Activated B cell treated with CpG ODN at 0.5 μM for 24 hours (primary cell): ENCODE data around the gene FAM216B. TPM values are rescaled to one million over a fixed set of nuclear protein-coding genes. Genes with fewer than 3 reads are reported as not detected.

Experiments
- ATAC-seq: fragments of 200-7000 bp; cut with Tn5 transposase; one replicate; pipeline ENCODE4 v1.10.0; 2021; ENCODE audit warnings: low read depth, mild to moderate bottlenecking, moderate library complexity
- CTCF ChIA-PET: fragments of 350-600 bp; sonication (Branson Sonifier 250); formaldehyde crosslinking; loops from one replicate; lab custom pipeline; 2021; ENCODE audit warnings: antibody characterized with exemption; lab: Charles Lee
- POLR2A ChIA-PET: fragments of 350-600 bp; sonication (Branson Sonifier 250); formaldehyde crosslinking; loops from one replicate; lab custom pipeline; 2021; ENCODE audit warnings: antibody characterized with exemption; lab: Charles Lee
- DNase-seq: peaks from one replicate; pipeline ENCODE4 v3.0.0; 2022
- H3K27ac Mint-ChIP-seq: one replicate; pipeline ENCODE4 v1.8.0; 2020; ENCODE audit warnings: mixed read lengths
- H3K27me3 Mint-ChIP-seq: one replicate; pipeline ENCODE4 v1.8.0; 2021; ENCODE audit warnings: mixed read lengths
- H3K36me3 Mint-ChIP-seq: one replicate; pipeline ENCODE4 v1.8.0; 2021; ENCODE audit warnings: low read depth, mixed read lengths
- H3K4me1 Mint-ChIP-seq: one replicate; pipeline ENCODE4 v1.8.0; 2021; ENCODE audit warnings: mixed read lengths
- H3K4me3 Mint-ChIP-seq: one replicate; pipeline ENCODE4 v1.8.0; 2020; ENCODE audit warnings: mild to moderate bottlenecking, mixed read lengths
- H3K9me3 Mint-ChIP-seq: one replicate; pipeline ENCODE4 v1.8.0; 2020; ENCODE audit warnings: mixed read lengths
- CTCF ChIP-seq: fragments of 200-600 bp; IDR thresholded peaks from one replicate; pipeline ENCODE4 v1.8.0; 2022; ENCODE audit warnings: antibody characterized with exemption, mild to moderate bottlenecking
- intact Hi-C: fragments of 100-400 bp; cut with micrococcal nuclease; formaldehyde crosslinking; loops from one replicate; pipeline ENCODE4 v1.15.1; 2024
- total RNA-seq: library from RNA; stranded (reverse); gene quantifications from 2 replicates; pipeline ENCODE4 v1.2.3, GENCODE V29; 2022

Gene FAM216B
- total RNA-seq, 1 donor from 2014 or later = not detected

- DNase-seq (no peak), ATAC-seq (no peak)
- Mint-ChIP-seq H3K9me3 (peaks cover 7% of the 10 kb centered on the region), H3K4me3 (no peak overlapping the region), H3K4me1 (no peaks in the 10 kb centered on the region), H3K27ac (no peak overlapping the region), H3K36me3 (no peaks in the 10 kb centered on the region), H3K27me3 (peaks cover 6% of the 10 kb centered on the region)
- POLR2A ChIA-PET = no interaction called here
- TF ChIP-seq CTCF = no peak
- CTCF ChIA-PET = no interaction called here
- intact Hi-C loops = no loop called here
Observed at GRCh38 chr13:42758515-42758914, 22.9 kb upstream of the FAM216B start.

GRCh38 chr13:42760951-42761350 is 20.4 kb upstream of the FAM216B start:
- ChIA-PET POLR2A (no interaction called here), CTCF (no interaction called here)
- Mint-ChIP-seq H3K36me3 (no peaks in the 10 kb centered on the region), H3K4me1 (no peaks in the 10 kb centered on the region), H3K27me3 (peaks cover 6% of the 10 kb centered on the region), H3K27ac (no peak overlapping the region), H3K9me3 (peaks cover 7% of the 10 kb centered on the region), H3K4me3 (no peak overlapping the region)
- intact Hi-C loops = no loop called here
- DNase-seq = no peak
- no peak for ATAC-seq
- no peak for TF ChIP-seq CTCF

GRCh38 chr13:42762251-42762650 is 19.1 kb upstream of the FAM216B start:
- H3K27ac Mint-ChIP-seq = no peak overlapping the region
- ATAC-seq (no peak), DNase-seq (no peak)
- no peaks in the 10 kb centered on the region for H3K4me1 Mint-ChIP-seq
- H3K27me3 Mint-ChIP-seq = peaks cover 6% of the 10 kb centered on the region
- intact Hi-C loops = no loop called here
- ChIA-PET POLR2A (no interaction called here), CTCF (no interaction called here)
- H3K36me3 Mint-ChIP-seq = no peaks in the 10 kb centered on the region
- H3K9me3 Mint-ChIP-seq = peaks cover 4% of the 10 kb centered on the region
- no peak for TF ChIP-seq CTCF
- H3K4me3 Mint-ChIP-seq = no peak overlapping the region

GRCh38 chr13:42762917-42763316 is 18.5 kb upstream of the FAM216B start:
- POLR2A ChIA-PET = no interaction called here
- peaks cover 6% of the 10 kb centered on the region for H3K27me3 Mint-ChIP-seq
- no peak for DNase-seq
- CTCF ChIA-PET = no interaction called here
- H3K4me1 Mint-ChIP-seq = no peaks in the 10 kb centered on the region
- no peak overlapping the region for H3K27ac Mint-ChIP-seq
- no peak for ATAC-seq
- H3K4me3 Mint-ChIP-seq = no peak overlapping the region
- no peak for TF ChIP-seq CTCF
- intact Hi-C loops = no loop called here
- no peaks in the 10 kb centered on the region for H3K36me3 Mint-ChIP-seq
- H3K9me3 Mint-ChIP-seq = no peaks in the 10 kb centered on the region

GRCh38 chr13:42766016-42766415 is 15.4 kb upstream of the FAM216B start:
- POLR2A ChIA-PET = no interaction called here
- H3K9me3 Mint-ChIP-seq = no peaks in the 10 kb centered on the region

More at GRCh38 chr13:42766016-42766415, 15.4 kb upstream of the FAM216B start:
- CTCF ChIA-PET = no interaction called here
- Mint-ChIP-seq H3K27me3 (peaks cover 2% of the 10 kb centered on the region), H3K36me3 (no peaks in the 10 kb centered on the region), H3K4me1 (no peaks in the 10 kb centered on the region), H3K4me3 (no peak overlapping the region), H3K27ac (no peak overlapping the region)
- ATAC-seq (no peak), DNase-seq (no peak)
- intact Hi-C loops = no loop called here
- TF ChIP-seq CTCF = no peak
